ENCODE data around the gene CYGB.

CYGB gene

DNA sequence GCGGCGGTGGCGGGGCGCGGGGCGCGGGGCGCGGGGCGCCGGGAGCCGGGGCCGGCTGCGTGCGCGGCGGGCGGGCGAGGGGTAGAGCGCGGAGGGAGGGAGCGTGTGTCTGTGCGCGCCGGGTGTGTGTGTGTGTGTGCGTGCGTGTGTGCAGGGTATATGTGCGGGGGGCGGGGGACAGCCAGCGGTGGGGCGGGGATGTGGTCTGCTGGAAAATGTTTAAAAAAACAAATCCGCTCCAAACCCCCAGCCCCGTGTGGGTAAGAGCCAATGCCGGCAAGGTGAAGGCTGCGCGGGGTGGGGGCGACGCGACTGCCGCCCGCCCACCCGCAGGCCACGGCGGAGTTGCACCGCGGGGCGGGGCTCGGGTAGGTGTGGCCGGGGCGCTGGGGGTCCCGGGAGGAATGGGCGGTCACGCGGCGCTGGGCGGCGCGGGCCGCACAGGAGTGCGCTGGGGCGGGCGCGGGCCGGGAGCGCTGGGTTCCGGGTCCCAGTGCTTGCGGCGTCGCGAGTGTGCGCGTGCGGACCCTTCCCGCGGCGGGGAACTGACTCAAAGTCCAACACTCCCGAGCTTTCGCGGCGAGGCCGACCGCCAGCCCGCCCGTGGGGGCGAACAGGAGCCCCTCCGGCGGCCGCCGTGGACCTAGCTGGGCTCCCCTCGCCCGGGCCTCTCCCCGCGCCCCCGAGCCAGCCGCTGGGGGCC is at the start of gene CYGB:
TSS of gene CYGB (minus strand) at position 132 of the 703 bp plus-strand sequence. CDS start 167 bp downstream, outside the sequence.
- no peak for DNase-seq (ENCODE audit: low read depth in 2 of 2)

DNA sequence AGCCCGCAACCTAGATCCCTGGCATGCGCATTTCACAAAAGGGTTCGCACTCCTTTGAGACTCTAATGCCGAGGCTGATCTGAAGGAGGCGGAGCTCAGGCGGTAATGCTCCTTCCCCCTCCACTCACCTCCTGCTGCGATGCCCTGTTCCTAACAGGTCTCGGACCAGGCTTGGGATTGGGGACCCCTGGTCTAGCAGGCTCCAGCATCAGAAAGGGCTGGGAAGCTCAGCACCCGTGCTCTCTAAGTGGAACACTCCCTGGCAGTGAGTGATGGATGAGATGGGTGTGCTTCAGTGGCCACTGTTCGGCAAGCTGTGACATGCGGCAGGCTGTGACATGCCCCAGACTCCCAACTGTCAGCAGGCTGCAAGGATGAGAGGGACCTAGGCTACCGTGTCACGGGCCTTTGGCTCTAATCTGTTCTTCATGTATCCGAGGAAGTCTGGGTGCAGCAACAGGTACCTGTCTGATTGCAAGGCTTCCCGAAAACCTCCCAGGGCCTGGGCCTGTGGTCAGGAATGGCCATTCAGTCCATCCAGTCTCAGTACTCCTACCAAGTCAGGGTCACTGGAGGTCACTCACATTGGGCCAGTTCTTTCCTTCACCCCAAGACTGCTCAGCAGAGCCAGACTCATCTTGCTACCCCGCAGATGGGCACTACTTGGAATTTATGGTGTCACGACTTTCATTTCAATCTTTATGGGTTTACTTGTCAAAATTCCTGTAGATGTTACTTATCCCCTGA is 49.4 kb upstream of the CYGB start:
- no peak for DNase-seq (ENCODE audit: low read depth in 2 of 2)

DNA sequence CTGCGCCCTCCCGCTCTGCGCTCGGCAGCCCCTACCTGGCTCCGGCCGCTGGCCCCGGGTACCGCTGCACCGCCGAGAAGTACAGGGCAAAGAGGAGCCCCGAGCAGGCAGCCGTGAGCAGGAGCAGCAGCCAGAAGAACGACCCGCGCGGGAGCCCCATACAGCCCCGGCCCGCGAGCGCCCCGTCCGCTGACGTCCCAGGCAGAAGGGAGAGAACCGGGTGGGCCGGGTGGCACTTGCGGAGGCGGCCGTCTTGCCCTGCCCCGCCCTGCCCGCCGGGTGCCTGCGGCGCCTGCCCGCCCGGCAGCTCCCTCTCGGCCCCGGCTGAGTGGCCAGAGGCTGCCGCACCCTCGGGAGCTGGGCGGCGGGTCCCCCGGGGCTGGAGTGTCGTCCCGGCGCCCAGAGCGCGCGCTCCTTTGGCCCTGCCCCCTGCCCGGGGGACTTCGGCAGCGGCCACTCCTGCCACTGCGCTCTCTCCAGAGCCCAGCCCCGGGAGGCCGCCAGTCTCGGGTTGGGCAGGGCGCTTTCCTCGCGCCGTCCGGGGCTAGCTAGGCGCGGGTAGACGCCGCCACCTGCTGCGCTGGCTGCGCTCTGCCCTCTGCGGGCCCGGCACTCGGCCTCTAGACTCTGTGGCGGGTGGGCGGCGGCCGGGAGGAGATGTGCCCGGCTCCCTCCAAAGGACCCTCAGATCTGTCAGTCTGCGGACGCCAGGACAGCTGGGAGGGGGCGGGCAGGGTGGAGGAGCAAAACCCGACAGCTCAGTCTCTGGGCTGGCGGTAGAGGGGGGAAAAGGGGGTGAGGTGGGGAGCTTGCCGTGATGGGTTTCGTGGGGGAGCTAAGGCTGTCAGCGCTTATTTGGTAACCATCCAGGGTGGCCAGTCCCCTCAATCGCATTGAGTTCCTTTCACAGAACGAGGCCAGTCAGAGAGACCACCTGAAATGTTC is 48.4 kb upstream of the CYGB start, which contains the start of gene ST6GALNAC2:
TSS of gene ST6GALNAC2 (minus strand) at position 212 of the 945 bp plus-strand sequence. CDS start at position 160, 52 bp downstream.
- peak in 1 of 2 donors; percentile 34 for DNase-seq (ENCODE audit: low read depth in 2 of 2)

DNA sequence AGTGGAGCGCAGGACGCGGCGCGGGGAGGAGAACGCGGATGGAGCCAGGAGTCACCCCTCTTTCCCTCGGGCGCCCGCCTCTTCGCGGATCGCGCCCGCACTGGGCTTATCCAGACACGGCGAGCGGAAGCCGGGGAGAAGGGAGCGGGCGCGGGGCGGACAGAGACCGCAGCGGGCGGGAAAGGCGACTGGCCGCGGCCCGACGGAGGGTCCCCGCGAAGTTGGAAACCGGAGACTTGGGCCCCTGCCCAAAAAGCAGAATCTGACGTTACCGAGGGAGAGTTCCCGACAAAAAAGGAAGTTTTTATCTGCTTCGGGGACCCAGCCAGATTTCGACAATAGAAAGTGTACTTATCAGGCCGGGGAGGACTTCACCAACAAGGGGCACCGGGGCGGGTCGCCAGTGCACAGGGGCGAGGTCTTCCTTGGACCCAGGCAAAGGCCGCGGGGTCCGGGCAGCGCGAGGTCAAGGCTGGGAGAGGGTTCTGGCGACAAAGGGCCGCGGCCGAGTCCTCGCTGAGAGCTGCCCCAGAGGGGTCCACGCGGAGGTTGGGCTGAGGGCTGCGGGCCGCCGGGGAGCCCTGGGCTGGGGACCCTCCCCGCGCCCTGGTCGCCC is 47.6 kb upstream of the CYGB start:
- DNase-seq (ENCODE audit: low read depth in 2 of 2) = no peak

DNA sequence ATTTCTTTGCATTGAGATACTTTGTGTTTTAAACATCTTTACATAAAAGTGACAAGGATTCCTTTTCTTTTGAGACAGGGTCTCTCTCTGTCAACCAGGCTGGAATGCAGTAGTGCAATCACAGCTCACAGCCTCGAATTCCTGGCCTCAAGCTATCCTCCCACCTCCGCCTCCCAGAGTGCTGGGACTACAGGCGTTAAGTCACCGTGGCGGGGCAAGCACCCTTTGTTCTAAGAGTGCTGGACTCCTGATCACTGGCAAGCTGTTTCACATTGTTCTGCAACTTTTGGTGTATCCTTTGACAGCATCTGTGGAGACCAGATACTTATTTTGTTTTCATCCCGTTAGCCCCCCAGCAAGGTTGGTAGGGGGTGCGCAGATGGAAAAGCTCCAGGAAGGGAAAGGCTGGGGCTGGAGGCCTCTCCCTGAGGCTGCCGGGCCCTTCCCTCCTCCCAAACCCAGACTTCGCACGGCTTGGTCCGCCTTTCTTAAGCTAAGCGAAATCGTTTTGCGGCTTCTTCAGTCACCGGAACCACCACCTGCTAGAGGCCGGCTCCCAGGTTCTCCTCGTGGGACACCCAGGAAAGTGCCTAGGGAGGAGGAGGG is 47.0 kb upstream of the CYGB start:
- no peak for DNase-seq (ENCODE audit: low read depth in 2 of 2)

- no peak for DNase-seq (ENCODE audit: low read depth in 2 of 2)
Measured at GRCh38 chr17:76582660-76583059, 45.2 kb upstream of the CYGB start.

DNA sequence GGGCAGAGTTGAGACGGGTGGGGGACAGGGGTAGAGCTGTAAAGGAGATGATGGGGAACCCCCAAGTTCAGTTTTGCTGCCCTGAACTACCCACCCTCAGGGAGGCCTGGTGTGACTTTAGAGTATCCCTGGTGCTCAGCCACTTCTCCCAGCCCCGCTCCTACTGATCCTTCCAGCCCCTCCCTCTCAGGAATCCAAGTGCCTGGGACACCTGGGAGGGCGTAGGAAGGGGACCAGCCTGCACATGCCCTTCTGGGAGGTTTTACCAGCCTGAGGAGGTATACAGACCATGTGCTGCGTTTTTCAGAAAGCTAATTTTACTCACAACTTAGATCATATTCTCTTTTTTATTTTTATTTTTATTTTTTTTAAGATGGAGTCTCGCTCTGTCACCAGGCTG is 44.0 kb upstream of the CYGB start:
- DNase-seq (ENCODE audit: low read depth in 2 of 2) = no peak

DNA sequence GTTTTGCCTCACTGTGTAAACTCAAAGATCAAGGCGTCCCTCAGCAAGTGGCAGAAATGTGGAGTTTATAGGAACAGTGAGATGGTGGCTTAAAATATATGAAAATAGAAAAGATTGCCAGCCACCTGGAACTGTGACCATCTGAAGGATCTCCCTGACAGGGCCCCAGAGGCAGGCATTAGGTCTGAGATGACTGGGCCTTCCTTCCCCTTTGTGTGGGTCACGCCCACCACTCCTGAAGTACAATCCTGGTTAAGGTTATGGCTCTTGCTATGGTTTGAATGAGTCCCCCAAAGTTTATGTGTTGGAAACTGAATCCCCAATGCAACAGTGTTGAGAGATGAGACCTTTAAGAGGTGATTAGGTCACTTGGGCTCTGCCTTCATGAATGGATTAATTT is 41.8 kb upstream of the CYGB start:
- DNase-seq (ENCODE audit: low read depth in 2 of 2) = no peak

DNA sequence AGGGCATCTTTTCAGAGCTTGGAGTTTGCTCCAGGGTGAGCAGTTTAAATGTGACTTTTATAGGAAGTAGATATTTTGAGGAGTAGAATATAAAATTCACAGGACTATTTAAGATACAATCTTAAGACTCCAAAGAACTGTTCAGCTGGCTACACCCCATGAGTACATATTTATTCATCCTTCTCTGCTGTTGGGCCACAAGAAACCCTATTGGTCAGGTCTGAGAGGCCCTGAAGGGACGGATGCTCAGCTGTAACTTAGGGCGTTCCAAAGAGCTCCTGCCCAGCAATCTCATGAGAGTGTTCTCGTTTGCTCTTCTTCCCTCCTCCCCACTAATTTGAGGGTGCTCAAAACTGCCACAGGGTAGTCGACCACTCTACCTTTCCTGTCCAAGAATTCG is 40.9 kb upstream of the CYGB start:
- DNase-seq (ENCODE audit: low read depth in 2 of 2) = no peak

DNA sequence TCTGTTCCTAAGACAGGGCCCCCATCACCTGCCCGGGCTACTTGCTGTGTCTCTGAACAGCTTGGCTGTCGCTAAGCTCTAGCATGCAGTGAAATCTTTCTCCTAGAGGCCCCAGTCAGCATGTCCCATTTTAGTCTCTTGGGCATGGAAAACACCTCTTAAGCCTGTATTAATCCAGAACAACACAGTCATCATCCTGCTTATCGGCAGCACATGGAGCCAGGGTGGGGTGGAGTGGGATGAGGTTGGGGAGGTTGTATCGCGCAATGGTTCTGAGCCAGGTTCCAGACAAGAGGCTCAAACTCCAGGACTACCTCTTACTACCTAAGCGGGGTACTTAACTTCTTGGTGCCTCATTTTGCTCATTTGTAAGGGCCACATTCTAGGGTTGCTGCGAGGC is 40.4 kb upstream of the CYGB start:
- DNase-seq (ENCODE audit: low read depth in 2 of 2) = no peak

GRCh38 chr17:76576189-76576588 is 38.7 kb upstream of the CYGB start:
- no peak for DNase-seq (ENCODE audit: low read depth in 2 of 2)

- DNase-seq (ENCODE audit: low read depth in 2 of 2) = no peak
Measured at GRCh38 chr17:76575570-76575969, 38.1 kb upstream of the CYGB start.

- no peak for DNase-seq (ENCODE audit: low read depth in 2 of 2)
Measured at GRCh38 chr17:76574166-76574565, 36.7 kb upstream of the CYGB start.

DNA sequence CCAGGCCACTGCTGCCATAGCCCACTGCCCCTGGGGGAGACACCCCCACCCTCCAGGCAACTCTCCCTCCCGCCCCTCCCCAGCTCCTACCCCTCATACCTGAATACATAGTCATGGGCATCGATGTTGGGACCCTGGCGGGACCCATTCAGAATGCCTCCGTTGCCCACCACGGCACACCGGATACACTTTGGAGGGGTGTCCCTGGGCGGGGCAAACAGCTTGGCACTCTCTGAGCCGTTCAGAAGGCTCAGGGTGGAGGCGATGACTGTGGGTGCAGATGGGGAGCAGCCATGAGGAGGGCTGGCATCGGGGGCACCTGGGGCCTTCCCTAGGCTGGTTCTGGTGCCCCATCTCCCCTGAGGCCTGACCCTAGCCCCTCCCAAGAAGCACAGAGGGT is 35.6 kb upstream of the CYGB start:
- no peak for DNase-seq (ENCODE audit: low read depth in 2 of 2)

DNA sequence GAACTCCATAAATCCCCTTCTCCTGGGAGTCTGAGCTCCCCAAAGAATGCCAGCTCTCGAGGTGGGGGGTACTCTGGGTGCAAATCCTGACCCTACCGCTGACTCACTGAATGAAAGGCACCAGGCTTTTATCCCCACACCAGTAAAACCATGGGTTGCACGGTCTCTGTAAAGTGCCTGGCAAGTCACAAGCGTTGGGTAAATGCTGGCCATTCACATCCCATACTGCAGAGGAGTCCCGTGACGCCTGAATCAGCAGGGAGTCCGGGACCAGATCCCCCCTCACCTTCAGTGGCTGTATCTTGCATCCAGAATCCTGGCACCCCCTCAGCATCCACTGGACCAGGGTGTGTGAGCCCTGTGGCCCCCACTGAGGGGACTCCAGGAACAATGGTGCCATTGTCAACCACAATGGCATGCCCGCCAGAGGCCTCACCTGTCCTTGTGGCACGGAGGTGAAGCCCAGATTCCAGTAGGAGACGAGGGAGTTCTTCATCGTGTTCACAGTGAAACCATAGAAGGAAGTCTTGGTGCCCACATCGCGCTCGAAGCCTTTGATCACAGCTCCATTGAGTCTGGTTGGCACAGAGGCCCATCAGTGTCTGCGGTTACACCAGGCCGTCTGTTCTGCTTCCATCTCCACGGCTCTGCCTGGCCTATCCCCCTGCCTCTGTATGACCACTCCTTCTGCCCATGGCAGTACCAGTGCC is 34.8 kb upstream of the CYGB start:
- no peak for DNase-seq (ENCODE audit: low read depth in 2 of 2)

GRCh38 chr17:76570877-76571471 is 33.5 kb upstream of the CYGB start:
- no peak for DNase-seq (ENCODE audit: low read depth in 2 of 2)

- DNase-seq (ENCODE audit: low read depth in 2 of 2) = no peak
Measured at GRCh38 chr17:76570457-76570856, 32.9 kb upstream of the CYGB start.

DNA sequence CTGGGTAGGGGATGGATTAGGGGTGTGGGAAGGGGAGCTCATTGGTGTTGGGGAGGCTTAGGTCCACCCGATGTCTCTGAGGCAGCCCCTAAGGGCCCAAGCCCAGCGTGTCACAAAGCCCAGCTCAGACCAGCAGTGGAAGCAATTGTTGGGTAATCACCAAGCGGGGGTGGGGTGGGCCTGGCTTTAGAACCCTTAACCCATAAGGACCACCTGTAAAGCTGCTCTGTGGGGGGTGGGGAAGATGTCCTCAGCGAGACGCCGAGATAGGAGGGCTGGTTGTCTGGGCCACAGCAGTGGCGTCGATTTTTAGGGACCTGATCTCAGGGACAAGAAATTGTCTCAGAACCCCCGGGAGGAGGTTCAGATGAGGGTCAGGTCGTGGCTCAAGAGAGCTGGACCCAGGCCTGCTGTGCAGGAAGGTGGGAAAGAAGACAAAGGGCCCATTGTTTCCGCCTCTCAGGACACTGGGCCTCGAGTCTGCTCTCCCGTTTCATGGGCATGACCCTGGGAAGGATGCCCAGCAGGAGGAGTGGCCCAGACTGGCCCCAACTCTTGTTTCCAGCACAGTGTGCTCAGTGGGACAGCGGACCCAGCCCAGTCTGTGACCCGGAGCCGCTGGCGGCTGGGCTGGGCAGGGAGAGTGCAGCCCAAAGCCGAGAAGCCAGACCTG is 32.2 kb upstream of the CYGB start:
- DNase-seq (ENCODE audit: low read depth in 2 of 2) = no peak

GRCh38 chr17:76568811-76569221 is 31.3 kb upstream of the CYGB start:
- DNase-seq (ENCODE audit: low read depth in 2 of 2) = no peak

Data from stimulated activated CD4-positive, alpha-beta T cell treated with anti-CD3 and anti-CD28 coated beads, Interleukin-1b, Interleukin-23, amount 100 ng/mL, for 4 hours (primary cell).